Measurements from ENCODE around the gene PARD6A.
A peak's percentile ranks its signal among the peaks of the same experiment; 100 is the strongest.

GRCh38 chr16:67667817-67668494, 7.2 kb downstream of the PARD6A start:
- TF ChIP-seq POLR2AphosphoS5 (IDR thresholded peaks at IDR 0.05; ENCODE audit: low read depth, low read length) (no peak; the same call in 1 of the 2 replicates), PHF21A (CRISPR knock-in tag; IDR thresholded peaks at IDR 0.05) (no peak; the same call in 1 of the 2 replicates), CTCF (CRISPR knock-in tag; IDR thresholded peaks at IDR 0.05) (peak; percentile 99), SUZ12 (IDR thresholded peaks at IDR 0.05; ENCODE audit: low read depth, low read length) (no peak), RARG (CRISPR knock-in tag; IDR thresholded peaks at IDR 0.05; ENCODE audit: low read depth) (no peak; the same call in 1 of the 2 replicates), RFXANK (CRISPR knock-in tag; IDR thresholded peaks at IDR 0.05) (peak; percentile 89; the same call in 1 of the 2 replicates), EZH2 (conservative IDR thresholded peaks at IDR 0.05; ENCODE audit: low read depth, low read length) (no peak), ZBTB33 (CRISPR knock-in tag; IDR thresholded peaks at IDR 0.05) (peak; percentile 58; the same call in 1 of the 2 replicates)

Data from HepG2 (cell line).